Neural progenitor cell (in vitro differentiated cells): ENCODE data around the gene KIF1B.

Source experiments
- CTCF ChIP-seq: fragments of 200-600 bp; sonication (generic); IDR thresholded peaks from 2 replicates; pipeline ENCODE4 v1.5.1; 2017; ENCODE audit warnings: antibody characterized with exemption, mild to moderate bottlenecking
- EZH2phosphoT487 ChIP-seq: fragments of 200-600 bp; sonication (generic); IDR thresholded peaks from 2 replicates; pipeline ENCODE4 v1.6.1; 2017; ENCODE audit warnings: antibody characterized with exemption

GRCh38 chr1:10217748-10218441, 7.5 kb downstream of the KIF1B start:
- TF ChIP-seq CTCF (no peak), EZH2phosphoT487 (no peak)
